CD14-positive monocyte (primary cell): Measurements from ENCODE around the gene ERMN. TPM values are rescaled to one million over a fixed set of nuclear protein-coding genes. Genes with fewer than 3 reads are reported as not detected.
"Not testable (repeated sequence)": the region's sequence is repeated elsewhere in the genome, so short reads cannot be mapped to it uniquely, and the experiment has no call there.

ENCODE experiments used
- DNase-seq, 3 donors: peaks; one replicate each; pipeline ENCODE4 v3.0.0-alpha.2; 2011 to 2022
- H2AFZ ChIP-seq: 2 replicates; pipeline ENCODE4 v1.6.0; 2012; ENCODE audit warnings: mild to moderate bottlenecking, low read depth, low read length, inconsistent platforms; ENCODE audit not compliant: insufficient read depth, poor library complexity, severe bottlenecking
- H3K27ac ChIP-seq, 2 donors: 1 replicate in 1 of 2; 2 replicates in 1 of 2; pipeline ENCODE4 v1.5.1; 2012 to 2013; ENCODE audit warnings: low read length in 2 of 2, control low read depth in 1 of 2, inconsistent platforms in 1 of 2, low read depth in 1 of 2, mild to moderate bottlenecking in 1 of 2
- H3K27me3 ChIP-seq, 2 donors: one replicate each; pipeline versions ENCODE4 v1.6.0 to v1.6.1; 2011 to 2013; ENCODE audit warnings: low read length in 2 of 2; ENCODE audit not compliant: control insufficient read depth in 2 of 2, insufficient read depth in 2 of 2
- H3K36me3 ChIP-seq, 2 donors: replicated peaks in 1 of 2; 1 replicate in 1 of 2; 2 replicates in 1 of 2; pipeline versions ENCODE4 v1.5.1 to v1.6.1; 2012 to 2013; ENCODE audit warnings: low read length in 2 of 2, control low read depth in 1 of 2, inconsistent platforms in 1 of 2, mild to moderate bottlenecking in 1 of 2; ENCODE audit not compliant: insufficient read depth in 2 of 2, control insufficient read depth in 1 of 2
- H3K4me1 ChIP-seq, 2 donors: 1 replicate in 1 of 2; 2 replicates in 1 of 2; pipeline versions ENCODE4 v1.5.1 to v1.6.1; 2012 to 2013; ENCODE audit warnings: low read length in 2 of 2, control low read depth in 1 of 2, inconsistent platforms in 1 of 2, mild to moderate bottlenecking in 1 of 2, moderate library complexity in 1 of 2; ENCODE audit not compliant: insufficient read depth in 2 of 2, control insufficient read depth in 1 of 2
- H3K4me2 ChIP-seq: replicated peaks from 2 replicates; pipeline ENCODE3; 2012; ENCODE audit warnings: low read length, moderate library complexity, mild to moderate bottlenecking; ENCODE audit not compliant: poor library complexity, severe bottlenecking; ENCODE audit errors: extremely low read depth
- H3K4me3 ChIP-seq, 3 experiments: fragments of 200-600 bp in 1 of 3; sonication (generic) in 1 of 3; replicated peaks in 1 of 3; 1 replicate in 2 of 3; 2 replicates in 1 of 3; pipeline ENCODE4 v1.5.1; 2011 to 2013; ENCODE audit warnings: low read length in 3 of 3, mild to moderate bottlenecking in 3 of 3, control low read depth in 2 of 3, low read depth in 2 of 3, inconsistent platforms in 1 of 3, moderate library complexity in 1 of 3
- H3K79me2 ChIP-seq: 2 replicates; pipeline ENCODE4 v1.6.0; 2012; ENCODE audit warnings: mild to moderate bottlenecking, control low read depth, inconsistent platforms, low read length, moderate library complexity; ENCODE audit not compliant: insufficient read depth
- H3K9ac ChIP-seq: 2 replicates; pipeline ENCODE4 v1.6.0; 2017; ENCODE audit warnings: low read length, mild to moderate bottlenecking; ENCODE audit not compliant: insufficient read depth, poor library complexity, severe bottlenecking
- H3K9me3 ChIP-seq, 2 donors: replicated peaks in 1 of 2; 1 replicate in 1 of 2; 2 replicates in 1 of 2; pipeline versions ENCODE4 v1.5.1 to v1.6.1; 2012 to 2013; ENCODE audit warnings: low read length in 2 of 2, control low read depth in 1 of 2; ENCODE audit not compliant: control insufficient read depth in 1 of 2, insufficient read depth in 1 of 2
- H4K20me1 ChIP-seq: 2 replicates; pipeline ENCODE4 v1.6.0; 2012; ENCODE audit warnings: mild to moderate bottlenecking, low read length, control low read depth, moderate library complexity; ENCODE audit not compliant: insufficient read depth
- H3K27ac Mint-ChIP-seq, 7 donors: one replicate each; pipeline ENCODE4 v1.8.0; 2020; ENCODE audit warnings: mild to moderate bottlenecking in 7 of 7, mixed read lengths in 7 of 7, moderate library complexity in 6 of 7, inconsistent platforms in 2 of 7
- H3K27me3 Mint-ChIP-seq, 3 donors: one replicate each; pipeline ENCODE4 v1.8.0; 2021 to 2022; ENCODE audit warnings: low read depth in 3 of 3, mild to moderate bottlenecking in 3 of 3, mixed read lengths in 3 of 3, moderate library complexity in 3 of 3, inconsistent platforms in 1 of 3
- H3K36me3 Mint-ChIP-seq, 2 donors: one replicate each; pipeline ENCODE4 v1.8.0; 2020; ENCODE audit warnings: mixed read lengths in 2 of 2, inconsistent platforms in 1 of 2, mild to moderate bottlenecking in 1 of 2
- H3K4me1 Mint-ChIP-seq: one replicate; pipeline ENCODE4 v1.8.0; 2020; ENCODE audit warnings: mild to moderate bottlenecking, mixed read lengths
- H3K4me3 Mint-ChIP-seq, 2 donors: one replicate each; pipeline ENCODE4 v1.8.0; 2020; ENCODE audit warnings: mild to moderate bottlenecking in 2 of 2, mixed read lengths in 2 of 2, moderate library complexity in 1 of 2
- H3K9me3 Mint-ChIP-seq, 7 donors: one replicate each; pipeline ENCODE4 v1.8.0; 2020 to 2022; ENCODE audit warnings: mixed read lengths in 7 of 7, mild to moderate bottlenecking in 6 of 7, moderate library complexity in 6 of 7, inconsistent platforms in 2 of 7
- WGBS: methylation state at CpG from one replicate; pipeline ENCODE4 v1.1.5; 2013; ENCODE audit warnings: missing lambda C conversion rate; ENCODE audit not compliant: insufficient coverage; 5-methylcytosine and 5-hydroxymethylcytosine counted together
- intact Hi-C, 2 donors: fragments of 100-400 bp; cut with micrococcal nuclease; formaldehyde crosslinking; loops; one replicate each; pipeline versions ENCODE4 v1.15.0 to v1.15.1; 2023
- polyA minus RNA-seq: library from RNA; depleted of rRNA, polyadenylated mRNA; stranded (reverse); fragments of >200 nt; gene quantifications from 2 replicates; pipeline ENCODE4 v1.2.3, GENCODE V29; 2012
- polyA plus RNA-seq, 3 donors: library from polyadenylated mRNA; depleted of rRNA in 1 of 3; unstranded in 2 of 3; stranded (reverse) in 1 of 3; fragments of 300-500 nt in 2 of 3; fragments of >200 nt in 1 of 3; fragmentation: Illumina TruSeq in 2 of 3; gene quantifications; 1 replicate in 2 of 3; 2 replicates in 1 of 3; pipeline ENCODE4 v1.2.3, GENCODE V29; 2012 to 2021
- total RNA-seq, 12 experiments: library from RNA in 1 of 12; stranded (reverse) in 1 of 12; fragments of 120-200 nt in 1 of 12; gene quantifications; one replicate each; pipeline ENCODE4 v1.2.4 and lab custom pipeline; 2013 to 2026; ENCODE audit warnings: mixed read lengths in 6 of 12, inconsistent platforms in 1 of 12
- TF ChIP-seq, protein P1 (sequence below): fragments of 200-600 bp; IDR thresholded peaks from one replicate; pipeline ENCODE4 v1.8.0; 2022; ENCODE audit warnings: antibody characterized with exemption, mild to moderate bottlenecking

Gene ERMN, protein sequence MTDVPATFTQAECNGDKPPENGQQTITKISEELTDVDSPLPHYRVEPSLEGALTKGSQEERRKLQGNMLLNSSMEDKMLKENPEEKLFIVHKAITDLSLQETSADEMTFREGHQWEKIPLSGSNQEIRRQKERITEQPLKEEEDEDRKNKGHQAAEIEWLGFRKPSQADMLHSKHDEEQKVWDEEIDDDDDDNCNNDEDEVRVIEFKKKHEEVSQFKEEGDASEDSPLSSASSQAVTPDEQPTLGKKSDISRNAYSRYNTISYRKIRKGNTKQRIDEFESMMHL
- total RNA-seq (2013) = 2.1 TPM
- polyA plus RNA-seq (1 to 10 TPM in 1 of 3 donors, under 1 TPM in 1, not detected in 1; 0.19 to 3.9 TPM), polyA minus RNA-seq (0.69 and 0.72 TPM in 2 replicates), total RNA-seq (lab: John Stamatoyannopoulos, UW) (0.87 to 17.5 (median 12.0) reads per million in 11 experiments)

DNA sequence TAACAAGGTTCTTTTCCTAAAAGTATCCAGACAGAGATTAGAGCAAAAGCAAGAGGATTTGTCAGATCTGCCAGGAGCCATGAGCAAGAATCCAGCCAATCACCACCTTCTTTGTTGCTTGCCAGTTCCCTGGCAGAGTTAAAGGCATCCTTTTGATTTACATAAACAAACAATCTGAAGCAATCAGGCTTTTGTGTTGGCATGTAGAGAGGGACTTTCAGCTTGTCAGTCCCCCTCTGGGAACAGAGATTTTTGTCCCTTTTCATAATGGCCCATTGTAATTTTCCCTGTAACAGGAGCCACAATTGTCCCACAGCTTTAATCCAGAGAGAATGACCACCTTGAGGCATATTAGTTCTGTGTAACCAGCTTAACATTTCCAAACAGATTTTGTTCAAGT, at the start of gene ERMN:
TSS of gene ERMN (minus strand) at position 39 of the 400 bp plus-strand sequence. CDS start 182 bp downstream, outside the sequence.
- Histone ChIP-seq H3K4me2 (no peak within 1 kb of the TSS), H3K79me2 (no peaks in the 10 kb centered on the region), H3K9me3 (no peaks in the 10 kb centered on the region), H3K4me1 (peaks cover 8 to 9% of the 10 kb centered on the region in 2 donors), H3K27me3 (no peaks in the 10 kb centered on the region), H4K20me1 (no peaks in the 10 kb centered on the region), H3K27ac (no peak within 1 kb of the TSS), H3K36me3 (no peaks in the 10 kb centered on the region), H2AFZ (no peak within 1 kb of the TSS), H3K9ac (no peak within 1 kb of the TSS), H3K4me3 (no peak within 1 kb of the TSS)
- TF ChIP-seq, protein P1, sequence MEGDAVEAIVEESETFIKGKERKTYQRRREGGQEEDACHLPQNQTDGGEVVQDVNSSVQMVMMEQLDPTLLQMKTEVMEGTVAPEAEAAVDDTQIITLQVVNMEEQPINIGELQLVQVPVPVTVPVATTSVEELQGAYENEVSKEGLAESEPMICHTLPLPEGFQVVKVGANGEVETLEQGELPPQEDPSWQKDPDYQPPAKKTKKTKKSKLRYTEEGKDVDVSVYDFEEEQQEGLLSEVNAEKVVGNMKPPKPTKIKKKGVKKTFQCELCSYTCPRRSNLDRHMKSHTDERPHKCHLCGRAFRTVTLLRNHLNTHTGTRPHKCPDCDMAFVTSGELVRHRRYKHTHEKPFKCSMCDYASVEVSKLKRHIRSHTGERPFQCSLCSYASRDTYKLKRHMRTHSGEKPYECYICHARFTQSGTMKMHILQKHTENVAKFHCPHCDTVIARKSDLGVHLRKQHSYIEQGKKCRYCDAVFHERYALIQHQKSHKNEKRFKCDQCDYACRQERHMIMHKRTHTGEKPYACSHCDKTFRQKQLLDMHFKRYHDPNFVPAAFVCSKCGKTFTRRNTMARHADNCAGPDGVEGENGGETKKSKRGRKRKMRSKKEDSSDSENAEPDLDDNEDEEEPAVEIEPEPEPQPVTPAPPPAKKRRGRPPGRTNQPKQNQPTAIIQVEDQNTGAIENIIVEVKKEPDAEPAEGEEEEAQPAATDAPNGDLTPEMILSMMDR = no peak
- H3K4me1 Mint-ChIP-seq = peaks cover 12% of the 10 kb centered on the region
- peaks cover 0 to 2% of the 10 kb centered on the region in 2 donors for H3K36me3 Mint-ChIP-seq
- intact Hi-C loops = loop anchor here (5.0 to 10.0 kb wide), 3 partner anchors 109 to 272 kb away; no protein-coding TSS in a partner anchor
- no peak for DNase-seq
- H3K27ac Mint-ChIP-seq = no peak within 1 kb of the TSS
- no peak within 1 kb of the TSS for H3K4me3 Mint-ChIP-seq
- H3K9me3 Mint-ChIP-seq = no peaks in the 10 kb centered on the region
- H3K27me3 Mint-ChIP-seq = peaks cover 0 to 3% (median 2%) of the 10 kb centered on the region in 3 donors

DNA sequence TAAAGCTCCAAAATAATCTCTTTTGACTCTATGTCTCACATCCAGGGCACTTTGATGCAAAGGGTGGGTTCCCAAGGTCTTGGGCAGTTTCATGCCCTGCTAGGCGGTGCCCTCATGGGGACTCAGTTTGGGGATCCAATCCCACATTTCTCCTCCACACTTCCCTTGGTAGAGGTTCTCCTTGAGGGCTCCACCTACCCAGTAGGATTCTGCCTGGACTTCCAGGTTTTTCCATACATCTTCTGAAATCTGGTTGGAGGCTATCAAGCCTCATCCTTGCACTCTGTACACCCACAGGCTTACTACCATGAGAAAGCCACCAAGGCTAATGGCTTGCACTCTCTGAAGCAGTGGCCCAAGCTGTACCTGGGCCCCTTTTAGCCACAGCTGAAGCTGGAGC, 49.8 kb upstream of the ERMN start:
- no peak overlapping the region for H3K27ac Mint-ChIP-seq
- no peaks in the 10 kb centered on the region for H3K79me2 ChIP-seq
- no peaks in the 10 kb centered on the region for H4K20me1 ChIP-seq
- no peak overlapping the region for H2AFZ ChIP-seq
- 92% methylated on average over 1 of the region's 1 CpG for whole genome bisulfite sequencing
- H3K4me1 Mint-ChIP-seq = peaks cover 8% of the 10 kb centered on the region
- H3K27me3 ChIP-seq = no peaks in the 10 kb centered on the region
- H3K4me3 ChIP-seq = no peak overlapping the region
- H3K9ac ChIP-seq = no peak overlapping the region
- peaks cover 16 to 20% of the 10 kb centered on the region in 2 donors for H3K9me3 ChIP-seq
- intact Hi-C loops = no loop called here
- peaks cover 0 to 4% of the 10 kb centered on the region in 2 donors for H3K4me1 ChIP-seq
- no peak overlapping the region for H3K4me3 Mint-ChIP-seq
- DNase-seq = no peak
- H3K27ac ChIP-seq = no peak overlapping the region
- no peak overlapping the region for H3K4me2 ChIP-seq
- peaks cover 21 to 33% (median 26%) of the 10 kb centered on the region in 7 donors for H3K9me3 Mint-ChIP-seq
- H3K27me3 Mint-ChIP-seq = no peaks in the 10 kb centered on the region
- TF ChIP-seq, protein P1 = no peak
- H3K36me3 Mint-ChIP-seq = peaks cover 3 to 6% of the 10 kb centered on the region in 2 donors
- H3K36me3 ChIP-seq = no peaks in the 10 kb centered on the region

DNA sequence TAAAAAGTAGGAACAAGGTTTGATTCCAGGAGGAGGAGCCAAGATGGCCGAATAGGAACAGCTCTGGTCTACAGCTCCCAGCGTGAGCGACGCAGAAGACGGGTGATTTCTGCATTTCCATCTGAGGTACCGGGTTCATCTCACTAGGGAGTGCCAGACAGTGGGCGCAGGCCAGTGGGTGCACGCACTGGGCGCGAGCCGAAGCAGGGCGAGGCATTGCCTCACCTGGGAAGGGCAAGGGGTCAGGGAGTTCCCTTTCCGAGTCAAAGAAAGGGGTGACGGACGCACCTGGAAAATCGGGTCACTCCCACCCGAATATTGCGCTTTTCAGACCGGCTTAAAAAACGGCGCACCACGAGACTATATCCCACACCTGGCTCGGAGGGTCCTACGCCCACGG, 42.9 kb upstream of the ERMN start:
- H3K27ac Mint-ChIP-seq, H3K9me3 ChIP-seq, H3K4me3 ChIP-seq, H3K9ac ChIP-seq, H3K27me3 ChIP-seq, DNase-seq, H3K4me1 Mint-ChIP-seq, H3K27ac ChIP-seq, H3K27me3 Mint-ChIP-seq, H3K4me3 Mint-ChIP-seq, H2AFZ ChIP-seq, H3K9me3 Mint-ChIP-seq, H4K20me1 ChIP-seq, H3K4me1 ChIP-seq, H3K4me2 ChIP-seq, H3K79me2 ChIP-seq, H3K36me3 ChIP-seq, H3K36me3 Mint-ChIP-seq, intact Hi-C loops: not testable (repeated sequence)
- no CpG with 5 or more reads among the region's 25 CpGs for WGBS
